HG03354 (cell line): ENCODE data around the gene KRTAP12-1.
"Not testable (repeated sequence)": the region's sequence is repeated elsewhere in the genome, so short reads cannot be mapped to it uniquely, and the experiment has no call there.

ENCODE experiments used
- ATAC-seq: cut with Tn5 transposase; IDR thresholded peaks from one replicate; pipeline ENCODE4 v1.9.1; 2021; ENCODE audit warnings: mild to moderate bottlenecking; ENCODE audit not compliant: unreplicated experiment, poor library complexity, severe bottlenecking

Gene KRTAP12-1

GRCh38 chr21:44700101-44701022, 18.4 kb upstream of the KRTAP12-1 start:
- ATAC-seq: no peak

DNA sequence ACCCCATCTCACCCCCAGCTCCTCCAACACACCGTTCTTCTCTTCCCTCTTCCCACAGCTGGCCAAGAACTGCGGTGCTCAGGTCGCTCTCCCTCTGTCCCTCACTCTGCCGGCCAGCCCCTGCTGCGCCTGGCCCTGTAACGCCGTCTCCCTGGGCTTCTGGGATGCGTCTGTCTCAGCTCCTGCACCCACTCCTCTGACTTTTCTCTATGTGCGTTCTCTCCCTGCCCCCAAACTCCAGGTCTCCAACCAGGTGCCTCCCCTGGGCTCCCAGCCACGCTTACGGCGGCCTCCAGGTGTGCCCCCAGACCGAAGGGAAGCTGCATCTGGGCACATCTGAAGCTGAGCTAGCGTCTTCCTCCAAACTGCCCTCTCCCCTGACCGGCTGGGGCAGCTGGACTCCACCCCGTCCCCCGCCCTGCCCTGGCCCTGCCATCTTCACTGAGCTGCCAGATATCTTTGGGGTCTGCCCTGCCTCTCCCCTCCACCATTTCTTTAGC, 17.6 kb upstream of the KRTAP12-1 start:
- no peak for ATAC-seq

DNA sequence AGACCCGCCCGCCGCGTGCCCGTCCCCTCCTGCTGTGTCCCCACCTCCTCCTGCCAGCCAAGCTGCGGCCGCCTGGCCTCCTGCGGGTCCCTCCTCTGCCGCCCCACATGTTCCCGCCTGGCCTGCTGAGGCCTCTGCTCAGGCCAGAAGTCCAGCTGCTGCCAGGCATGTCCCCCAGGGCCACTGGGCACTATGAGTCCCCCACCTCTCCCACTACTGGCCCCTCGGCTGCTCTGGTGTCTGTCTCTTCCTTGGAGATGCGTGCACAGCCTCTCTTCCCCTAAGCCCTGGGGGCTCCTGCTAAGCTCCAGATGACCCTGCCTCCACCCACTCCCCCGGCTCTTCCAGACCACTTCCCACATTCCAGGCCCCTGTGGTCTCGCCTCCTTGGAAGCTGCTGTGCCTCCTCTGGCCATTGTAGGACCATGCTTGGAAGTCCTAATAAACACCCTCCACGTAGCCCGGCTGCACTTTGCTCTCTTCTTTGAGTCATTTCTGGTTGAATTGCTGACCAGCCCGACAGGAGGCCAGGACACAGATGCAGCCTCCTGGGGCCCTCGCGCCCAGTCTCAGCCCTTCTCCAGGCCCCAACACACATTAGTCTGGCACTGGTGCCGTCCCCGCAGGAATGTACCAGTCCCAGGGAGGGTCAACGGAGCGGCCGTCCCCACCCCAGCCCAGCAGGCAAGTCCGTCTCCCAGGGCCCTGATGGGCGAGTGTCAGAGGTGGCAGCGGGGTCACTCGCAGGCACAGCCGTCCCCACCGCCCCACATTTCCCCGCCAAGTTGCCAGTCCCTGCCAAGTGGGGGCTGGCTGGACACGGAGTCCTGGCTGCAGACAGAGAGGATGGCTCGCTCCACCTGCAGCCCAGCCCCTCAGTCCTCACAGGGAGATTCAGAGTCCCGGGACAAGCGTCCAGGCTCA, 16.1 kb upstream of the KRTAP12-1 start:
- ATAC-seq: no peak

- ATAC-seq: not testable (repeated sequence)
These were observed 15.3 kb upstream of the KRTAP12-1 start, which contains the start of gene KRTAP10-12 for GRCh38 chr21:44697172-44697810. KRTAP10-12 (plus strand) TSS chr21:44697172; CDS start chr21:44697202, 30 bp downstream.

GRCh38 chr21:44696572-44696971, 14.6 kb upstream of the KRTAP12-1 start:
- ATAC-seq: no peak

- ATAC-seq: no peak
These were observed 13.7 kb upstream of the KRTAP12-1 start for GRCh38 chr21:44695641-44696040.

- ATAC-seq: no peak
These were observed 13.2 kb upstream of the KRTAP12-1 start for GRCh38 chr21:44695184-44695583.

DNA sequence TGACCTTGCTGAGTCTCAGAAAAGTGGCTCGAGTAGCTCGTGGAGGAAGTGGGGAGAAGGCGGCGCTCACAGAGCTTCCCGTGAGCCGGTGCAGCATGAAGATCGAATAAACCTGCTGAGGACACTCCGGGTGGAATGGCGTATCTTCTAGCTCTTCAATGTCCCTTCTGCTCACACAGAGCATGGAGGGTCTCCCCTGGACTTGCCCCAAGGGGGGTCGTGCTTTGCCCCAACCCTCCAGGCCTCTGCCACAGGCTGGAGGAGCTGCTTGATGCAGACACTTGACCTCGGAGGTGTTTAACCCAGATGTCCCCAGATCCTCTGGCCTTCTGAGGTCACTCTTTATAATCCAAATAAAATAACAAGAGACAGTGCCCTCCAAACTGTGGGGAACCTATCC, 12.8 kb upstream of the KRTAP12-1 start:
- no peak for ATAC-seq

DNA sequence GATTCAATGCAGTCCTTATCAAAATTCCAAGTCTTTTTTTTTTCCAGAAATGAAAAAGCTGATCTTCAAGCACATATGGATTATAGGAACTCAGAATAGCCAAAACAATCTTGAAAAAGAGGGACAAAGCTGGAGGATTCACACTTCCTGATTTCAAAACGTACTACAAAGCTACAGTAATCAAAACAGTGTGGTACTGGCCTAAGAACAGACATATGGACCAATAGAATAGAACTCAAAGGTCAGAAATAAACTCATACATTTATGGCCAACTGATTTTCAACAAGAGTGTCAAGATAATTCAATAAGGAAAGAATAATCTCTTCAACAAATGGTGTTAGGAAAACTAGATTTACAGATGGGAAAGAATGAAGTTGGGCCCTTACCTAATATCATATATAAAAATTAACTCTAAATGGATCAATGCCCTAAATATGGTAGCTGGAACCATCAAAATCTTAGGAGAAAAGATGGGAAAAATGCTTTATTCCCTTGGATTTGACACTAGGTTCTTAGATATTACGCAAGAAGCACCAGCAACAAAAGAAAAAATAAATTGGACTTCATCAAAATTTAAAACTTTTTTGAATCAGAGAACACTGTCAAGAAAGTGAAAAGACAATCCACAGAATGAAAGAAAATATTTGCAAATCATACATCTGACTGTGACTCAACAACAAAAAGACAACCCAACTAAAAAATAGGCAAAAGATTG, 11.0 kb upstream of the KRTAP12-1 start:
- ATAC-seq: no peak

GRCh38 chr21:44691686-44692085, 9.7 kb upstream of the KRTAP12-1 start:
- ATAC-seq: no peak

DNA sequence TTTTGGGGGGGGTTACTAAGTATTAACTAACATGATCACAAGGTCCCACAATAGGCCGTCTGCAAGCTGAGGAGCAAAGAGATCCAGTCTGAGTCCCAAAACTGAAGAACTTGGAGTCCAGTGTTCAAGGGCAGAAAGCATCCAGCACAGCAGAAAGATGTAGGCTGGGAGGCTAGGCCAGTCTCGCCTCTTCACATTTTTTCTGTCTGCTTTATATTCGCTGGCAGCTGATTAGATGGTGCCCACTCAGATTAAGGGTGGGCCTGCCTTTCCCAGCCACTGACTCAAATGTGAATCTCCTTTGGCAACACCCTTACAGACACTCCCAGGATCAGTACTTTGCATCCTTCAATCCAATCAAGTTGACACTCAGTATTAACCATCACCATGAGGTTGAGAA, 7.8 kb upstream of the KRTAP12-1 start:
- ATAC-seq: not testable (repeated sequence)

DNA sequence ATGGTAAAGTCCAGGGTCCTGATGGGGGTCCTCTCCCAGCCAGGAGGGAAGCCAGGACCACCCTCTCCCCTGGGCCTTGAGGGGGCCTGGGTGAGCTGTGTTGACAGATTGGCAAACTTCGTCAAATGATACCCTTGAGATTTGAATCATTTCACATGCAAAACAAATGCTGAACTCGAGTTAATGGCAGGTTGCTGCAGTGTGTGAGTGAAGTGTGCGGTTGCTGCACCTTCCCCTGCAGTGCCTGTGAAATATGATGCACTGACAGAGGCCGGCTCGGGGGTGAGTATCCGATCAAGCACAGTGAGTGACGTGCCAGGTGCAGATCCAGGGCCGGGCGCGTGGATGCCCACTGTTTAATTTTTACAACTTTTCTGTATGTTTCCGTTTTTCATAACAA, 5.7 kb upstream of the KRTAP12-1 start:
- ATAC-seq: no peak

GRCh38 chr21:44686843-44687561, 5.0 kb upstream of the KRTAP12-1 start:
- no peak for ATAC-seq

DNA sequence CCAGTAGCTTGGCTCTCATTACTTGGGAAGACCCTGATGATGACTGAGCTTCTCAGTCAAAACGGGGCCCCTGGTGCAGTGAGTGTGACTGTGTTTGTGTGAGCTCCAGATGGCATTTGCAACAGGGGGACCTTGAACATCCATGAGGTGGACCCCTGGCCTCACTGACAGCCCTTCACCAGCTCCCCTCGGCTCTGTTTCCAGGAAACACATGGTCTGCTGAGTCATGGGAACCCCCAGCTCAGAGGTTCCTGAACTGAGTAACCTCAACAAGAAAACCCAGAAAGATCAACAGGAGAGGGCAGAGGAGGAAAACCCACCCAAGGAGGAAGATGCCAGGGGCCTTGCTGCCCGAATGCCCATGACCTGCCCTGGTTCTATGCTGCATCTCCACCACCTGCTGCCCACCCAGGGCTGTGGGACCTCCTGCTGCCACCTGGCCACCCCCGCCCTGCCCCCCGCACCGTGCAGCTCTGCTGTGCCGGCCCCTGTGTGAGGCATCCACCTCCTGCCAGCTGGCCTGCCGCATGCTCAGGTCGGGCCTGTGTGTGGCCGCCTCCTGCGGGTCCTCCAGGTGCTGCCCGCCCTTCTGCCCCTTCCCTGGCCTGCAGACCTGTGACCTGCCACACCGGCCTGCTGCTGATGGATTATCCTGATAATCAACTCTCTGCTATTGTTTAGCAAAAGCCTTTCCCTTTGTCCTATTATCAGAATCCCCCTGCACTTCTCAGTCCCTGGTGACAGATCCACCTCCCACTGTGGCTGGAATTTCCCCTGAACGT, 4.2 kb upstream of the KRTAP12-1 start:
- ATAC-seq: no peak

GRCh38 chr21:44685050-44685449, 3.1 kb upstream of the KRTAP12-1 start:
- not testable (repeated sequence) for ATAC-seq

DNA sequence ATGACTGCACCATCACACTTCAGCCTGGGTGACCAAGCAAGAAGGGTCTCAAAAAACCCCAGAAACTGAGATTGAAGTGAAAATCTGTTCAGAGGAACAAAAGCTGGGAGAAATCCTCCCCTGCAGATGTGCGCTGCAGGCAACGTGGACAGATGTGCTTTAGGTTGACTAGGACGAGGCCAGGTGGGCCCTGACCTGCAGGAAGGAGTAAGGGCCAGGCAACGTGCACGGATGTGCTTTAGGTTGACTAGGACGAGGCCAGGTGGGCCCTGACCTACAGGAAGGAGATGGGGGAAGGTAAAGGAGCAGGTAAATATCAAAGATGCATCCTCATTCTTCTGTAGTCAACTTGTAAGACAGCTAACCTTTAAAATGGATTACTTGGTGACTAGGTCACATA, 2.5 kb upstream of the KRTAP12-1 start:
- no peak for ATAC-seq

DNA sequence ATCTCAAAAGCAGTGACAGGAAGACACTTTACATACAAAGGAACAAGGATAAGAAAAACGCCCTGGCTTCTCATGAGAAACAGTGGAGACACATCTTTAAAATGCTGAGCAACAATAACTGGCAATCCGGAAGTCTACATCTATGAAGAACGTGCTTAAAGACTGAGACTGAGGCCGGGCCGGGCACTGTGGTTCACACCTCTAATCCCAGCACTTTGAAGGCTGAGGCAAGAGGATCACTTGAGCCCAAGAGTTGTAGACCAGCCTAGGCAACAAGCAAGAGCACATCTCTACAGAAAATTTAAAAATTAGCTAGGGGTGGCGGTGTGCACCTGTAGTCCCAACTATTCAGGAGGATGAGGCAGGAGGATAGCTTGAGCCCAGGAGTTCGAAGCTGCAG, 2.1 kb upstream of the KRTAP12-1 start:
- ATAC-seq: no peak
